ENCODE measurements around the gene STX5. TPM values are rescaled to one million over a fixed set of nuclear protein-coding genes. Genes with fewer than 3 reads are reported as not detected.
"Not testable (repeated sequence)": the region's sequence is repeated elsewhere in the genome, so short reads cannot be mapped to it uniquely, and the experiment has no call there.

Gene STX5
- total RNA-seq, 1 experiment from 2014 or later, result 25.2 TPM

- DNase-seq (ENCODE audit: low read depth), result no peak
These were observed 734 bp upstream of the STX5 start, which contains the start of gene TEX54 for GRCh38 chr11:62832336-62833234. TEX54 (minus strand) TSS chr11:62832841.

GRCh38 chr11:62830904-62831519, 839 bp downstream of the STX5 start:
- DNase-seq (ENCODE audit: low read depth), result no peak

DNA sequence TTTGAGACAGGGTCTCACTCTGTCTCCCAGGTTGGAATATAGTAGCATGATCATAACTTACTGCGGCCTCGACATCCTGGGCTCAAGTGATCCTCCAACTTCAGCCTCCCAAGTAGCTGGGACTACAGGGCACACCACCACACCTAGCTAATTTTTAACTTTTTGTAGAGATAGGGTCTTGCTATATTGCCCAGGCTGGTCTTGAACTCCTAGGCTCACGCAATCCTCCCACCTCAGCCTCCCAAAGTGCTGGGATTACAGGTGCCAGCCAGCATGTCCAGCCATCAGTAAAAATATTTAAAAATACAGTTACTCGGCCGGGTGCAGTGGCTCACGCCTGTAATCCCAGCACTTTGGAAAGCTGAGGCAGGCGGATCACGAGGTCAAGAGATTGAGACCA, 3.7 kb downstream of the STX5 start:
- DNase-seq (ENCODE audit: low read depth), result not testable (repeated sequence)

DNA sequence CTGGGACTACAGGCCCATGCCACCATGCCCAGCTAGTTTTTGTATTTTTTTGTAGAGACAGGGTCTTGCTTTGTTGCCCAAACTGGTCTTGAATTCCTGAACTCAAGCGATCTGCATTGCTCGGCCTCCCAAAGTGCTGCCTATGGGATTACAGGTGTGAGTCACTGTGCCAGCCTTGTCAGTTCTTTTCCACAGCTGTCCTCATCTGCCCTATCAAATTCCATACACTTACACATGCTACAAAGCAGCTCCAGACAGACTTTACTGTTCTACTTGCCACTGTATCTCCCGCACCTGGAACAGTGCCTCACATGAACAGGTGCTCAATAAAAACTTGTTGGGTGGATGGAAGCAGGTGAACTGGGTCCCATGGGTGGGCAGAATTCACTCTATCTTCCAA, 8.2 kb downstream of the STX5 start:
- DNase-seq (ENCODE audit: low read depth), result peak; percentile 73

- no peak for DNase-seq (ENCODE audit: low read depth)
These were observed 14.7 kb downstream of the STX5 start for GRCh38 chr11:62817129-62817528.

- no peak for DNase-seq (ENCODE audit: low read depth)
These were observed 15.3 kb downstream of the STX5 start for GRCh38 chr11:62816557-62816956.

DNA sequence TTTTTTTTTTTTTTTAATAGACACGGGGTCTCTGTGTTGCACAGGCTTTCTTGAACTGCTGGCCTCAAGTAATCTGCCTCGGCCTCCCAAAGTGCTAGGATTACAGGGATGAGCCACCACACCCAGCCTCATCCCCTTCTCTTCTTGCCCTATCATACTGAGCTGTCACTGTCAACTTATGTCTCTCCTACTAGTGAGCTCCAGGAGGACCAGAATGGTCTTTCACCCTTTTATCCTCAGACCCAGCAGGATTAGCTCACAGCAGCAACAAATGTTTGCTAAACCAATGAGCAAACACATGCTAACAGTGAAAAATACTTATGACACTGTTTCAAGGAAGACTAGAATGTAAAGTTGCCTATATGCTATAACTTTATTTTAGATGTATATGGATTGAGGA, 20.2 kb downstream of the STX5 start:
- no peak for DNase-seq (ENCODE audit: low read depth)

DNA sequence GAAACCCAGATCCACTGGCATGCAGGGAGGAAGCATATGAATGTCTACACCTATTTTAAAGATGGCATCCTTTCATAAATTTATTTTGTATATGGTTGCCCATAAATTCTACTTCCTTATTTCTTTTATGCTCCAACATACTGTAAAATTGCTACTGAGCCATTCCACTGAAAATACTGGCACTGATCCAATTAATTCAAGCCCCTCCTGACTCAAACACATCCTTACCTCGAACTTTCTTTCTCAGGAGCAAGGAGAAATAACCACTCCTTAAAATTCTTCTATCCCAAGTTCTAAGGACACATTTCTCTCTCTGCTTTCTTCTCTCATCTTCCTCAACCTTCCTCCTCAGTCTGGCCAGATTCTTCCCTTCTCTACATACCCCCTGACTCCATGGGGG, 21.1 kb downstream of the STX5 start:
- DNase-seq (ENCODE audit: low read depth), result no peak

- DNase-seq (ENCODE audit: low read depth), result peak; percentile 43
These were observed 25.2 kb downstream of the STX5 start for GRCh38 chr11:62806611-62807121.

GRCh38 chr11:62805961-62806441, 25.9 kb downstream of the STX5 start:
- DNase-seq (ENCODE audit: low read depth), result peak; percentile 32

- peak; percentile 91 for DNase-seq (ENCODE audit: low read depth)
These were observed 26.6 kb downstream of the STX5 start, which contains the start of gene NXF1 for GRCh38 chr11:62805076-62805892. NXF1 (minus strand) TSS chr11:62805440; CDS start chr11:62805356, 84 bp downstream.

DNA sequence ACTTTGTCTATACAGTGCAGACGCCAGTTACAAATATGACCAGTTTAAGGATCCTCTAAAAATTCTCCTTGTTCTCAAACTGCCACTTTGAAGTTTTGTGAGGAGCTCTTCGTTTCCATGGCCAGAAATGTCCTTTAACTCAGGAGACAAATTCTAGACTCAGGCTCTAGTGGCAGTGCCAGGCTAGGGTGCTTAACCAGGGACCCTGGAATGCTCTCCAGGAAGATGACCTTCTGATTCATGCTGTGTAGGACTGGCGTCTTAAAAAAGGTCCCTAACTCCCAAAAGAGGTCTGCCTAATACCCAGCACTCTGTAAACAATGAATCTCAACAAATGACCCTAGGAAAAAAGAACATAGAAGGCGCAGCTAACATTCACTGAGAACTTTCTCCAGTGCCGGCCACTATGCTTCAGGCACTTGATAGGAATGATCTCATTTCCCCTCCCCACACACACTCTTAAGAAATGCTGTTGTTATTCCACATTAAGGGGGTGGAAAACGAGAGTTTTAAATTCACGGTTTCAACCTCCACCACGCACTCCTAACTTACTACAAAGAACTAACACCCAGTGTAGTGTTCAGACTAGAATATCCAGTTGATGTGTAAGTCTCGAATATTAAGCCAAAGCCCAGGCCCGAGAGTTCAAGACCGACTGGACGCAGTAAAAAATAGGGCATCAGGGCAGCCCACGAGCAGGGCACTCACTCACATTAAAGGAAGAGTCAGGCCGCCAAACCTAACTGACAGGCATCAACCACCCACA, 27.4 kb downstream of the STX5 start:
- DNase-seq (ENCODE audit: low read depth), result peak; percentile 21

- no peak for DNase-seq (ENCODE audit: low read depth)
These were observed 30.8 kb downstream of the STX5 start for GRCh38 chr11:62801071-62801470.

GRCh38 chr11:62799486-62799885, 32.4 kb downstream of the STX5 start:
- no peak for DNase-seq (ENCODE audit: low read depth)

GRCh38 chr11:62796281-62796680, 35.6 kb downstream of the STX5 start:
- no peak for DNase-seq (ENCODE audit: low read depth)

DNA sequence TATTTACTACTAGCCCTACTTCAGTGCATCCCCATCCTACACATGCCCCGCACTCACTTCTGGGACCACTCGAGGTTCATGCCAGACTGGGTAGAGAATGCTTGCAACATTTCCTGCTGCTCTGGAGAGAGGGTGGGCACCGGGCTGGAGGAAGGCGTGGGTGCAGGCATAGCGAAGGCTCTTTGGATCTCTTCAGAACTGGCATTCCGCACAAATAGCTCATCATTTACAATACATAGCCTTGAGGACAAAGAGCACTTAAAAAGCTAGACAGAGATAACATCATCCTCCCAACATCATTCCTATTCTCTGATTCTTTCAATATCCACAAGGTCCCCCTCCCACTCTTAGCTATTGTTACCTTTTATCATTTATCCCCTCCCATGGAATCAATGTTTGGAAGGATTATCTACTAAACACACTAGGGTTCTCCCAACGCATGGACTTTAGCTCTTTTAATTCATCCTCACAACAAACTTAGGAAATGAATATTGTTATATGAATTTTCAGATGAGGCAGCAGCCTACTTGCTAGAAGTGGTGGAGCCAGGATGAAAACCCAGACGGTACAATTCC, 37.6 kb downstream of the STX5 start:
- DNase-seq (ENCODE audit: low read depth), result no peak

- no peak for DNase-seq (ENCODE audit: low read depth)
These were observed 39.7 kb downstream of the STX5 start for GRCh38 chr11:62792202-62792575.

DNA sequence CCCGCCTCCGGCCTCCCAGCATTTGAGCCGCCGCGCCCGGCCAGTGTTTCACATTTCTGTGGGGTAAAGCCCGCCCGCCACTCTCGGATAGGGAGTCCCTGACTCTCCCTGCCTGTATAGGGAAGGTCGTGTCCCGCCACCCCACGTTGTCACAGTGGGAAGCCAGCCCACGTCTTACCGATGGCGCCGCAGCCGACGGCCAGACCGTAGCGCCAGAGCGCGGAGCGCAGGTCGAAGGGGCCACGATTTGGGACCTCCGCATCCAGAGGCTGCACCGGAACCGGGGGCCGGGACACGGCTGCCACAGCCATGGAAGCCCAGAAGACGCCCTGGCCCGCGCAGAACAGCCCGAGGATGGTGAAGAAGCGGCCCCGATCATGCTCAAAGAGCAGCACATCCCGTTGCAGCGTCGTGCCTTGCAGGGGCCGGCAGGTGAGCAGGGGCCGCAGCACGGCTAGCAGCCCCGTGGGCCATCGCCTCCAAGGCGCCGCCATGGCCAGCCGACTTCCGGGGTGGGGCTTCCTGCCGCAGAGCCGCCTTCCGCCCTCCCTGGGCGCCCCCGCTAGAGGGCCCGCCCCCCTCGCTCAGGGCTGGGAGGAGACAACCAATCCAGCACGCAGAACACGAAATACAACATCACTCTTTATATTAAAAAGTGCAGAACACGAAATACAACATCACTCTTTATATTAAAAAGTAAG, 40.2 kb downstream of the STX5 start, which contains the start of gene TMEM223:
Gene TMEM223, minus strand, starts transcription at position 506 of the 701 bp plus-strand sequence. Its CDS starts 12 bp downstream, at position 494.
- DNase-seq (ENCODE audit: low read depth), result peak; percentile 76

DNA sequence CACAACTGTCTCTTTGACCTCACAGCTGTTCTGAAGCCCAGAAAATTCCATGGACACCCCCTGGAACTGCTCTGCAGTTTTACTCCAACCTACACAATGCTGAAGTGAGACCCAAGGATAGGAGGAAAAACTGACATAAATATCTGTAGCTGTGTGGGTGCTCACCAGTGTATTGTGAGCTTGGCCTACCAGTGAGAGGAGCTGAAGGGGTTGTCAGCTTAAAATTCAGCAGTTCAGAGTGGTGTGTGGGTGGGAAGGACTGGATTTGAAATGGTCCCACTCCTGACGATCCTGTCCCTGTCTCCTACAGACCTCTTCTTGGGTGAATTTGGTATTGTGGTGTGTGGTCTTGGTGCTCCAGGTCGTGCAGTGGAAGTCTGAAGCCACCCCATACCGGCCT, 42.3 kb downstream of the STX5 start:
- DNase-seq (ENCODE audit: low read depth), result no peak

- DNase-seq (ENCODE audit: low read depth), result no peak
These were observed 42.9 kb downstream of the STX5 start for GRCh38 chr11:62788991-62789390.
